ENCODE data around the gene DUSP1. TPM values are rescaled to one million over a fixed set of nuclear protein-coding genes. Genes with fewer than 3 reads are reported as not detected.

The DUSP1 gene
- total RNA-seq, 4 donors from 2014 or later = 222 to 415 (median 252) TPM

DNA sequence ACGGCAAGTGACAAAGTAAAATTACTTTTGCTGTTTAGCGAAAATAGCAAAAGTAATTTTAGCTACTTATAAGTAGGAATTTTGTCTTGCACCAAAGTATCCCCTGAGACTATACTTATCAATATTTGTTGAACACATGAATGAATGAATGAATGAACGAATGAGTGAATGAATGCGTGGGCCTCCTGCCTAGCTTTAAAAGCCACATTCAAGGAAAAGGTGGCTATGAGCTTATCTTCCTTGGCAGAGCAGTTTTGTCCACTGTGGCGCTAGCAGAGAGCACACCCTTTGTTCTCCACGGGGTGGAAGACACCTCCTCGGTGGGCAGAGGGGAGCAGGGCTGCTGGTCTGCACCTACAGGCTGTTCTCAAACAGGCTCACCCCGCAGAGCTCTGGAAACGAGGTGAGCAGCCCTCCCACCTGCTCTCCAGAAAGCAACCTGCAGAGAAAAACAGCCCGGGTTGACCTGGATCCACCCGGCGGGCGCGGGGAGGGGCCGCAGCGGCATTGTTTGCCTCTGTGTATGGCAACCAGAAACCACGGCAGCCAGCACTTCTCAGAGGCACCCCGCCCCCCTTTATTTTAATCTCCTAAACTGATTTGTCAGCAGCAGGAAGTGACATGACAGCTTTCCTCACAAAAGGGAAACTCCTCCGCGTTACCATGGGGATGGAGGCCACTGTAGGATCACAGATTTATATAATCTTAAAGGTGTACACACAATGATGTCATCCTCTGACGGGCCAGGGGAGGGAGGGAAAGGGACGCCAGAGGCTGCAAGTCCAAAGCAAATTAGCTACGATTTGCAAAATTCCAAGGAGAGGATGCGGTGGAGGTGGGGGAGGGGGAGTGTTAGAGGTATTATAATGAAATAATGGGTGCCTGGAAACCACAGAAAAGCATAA, 5.9 kb downstream of the DUSP1 start:
- Histone ChIP-seq H3K4me3 (peak overlapping the region; percentile 10 to 96 (median 77)), H3K4me1 (peaks cover 18 to 57% (median 21%) of the 10 kb centered on the region in 3 donors), H3K9me3 (no peaks in the 10 kb centered on the region), H3K27ac (peak overlapping the region; percentile 96 to 100 (median 99)), H3K27me3 (no peaks in the 10 kb centered on the region), H3K36me3 (peaks cover 0 to 30% (median 26%) of the 10 kb centered on the region in 3 donors)
- WGBS, 2 donors = 10 to 14% methylated on average over 17 to 18 of the region's 24 CpGs
- peak in 3 of 4 donors; percentile 12 to 54 (median 34) for TF ChIP-seq POLR2A (IDR thresholded peaks at IDR 0.05)
- TF ChIP-seq, protein P1, sequence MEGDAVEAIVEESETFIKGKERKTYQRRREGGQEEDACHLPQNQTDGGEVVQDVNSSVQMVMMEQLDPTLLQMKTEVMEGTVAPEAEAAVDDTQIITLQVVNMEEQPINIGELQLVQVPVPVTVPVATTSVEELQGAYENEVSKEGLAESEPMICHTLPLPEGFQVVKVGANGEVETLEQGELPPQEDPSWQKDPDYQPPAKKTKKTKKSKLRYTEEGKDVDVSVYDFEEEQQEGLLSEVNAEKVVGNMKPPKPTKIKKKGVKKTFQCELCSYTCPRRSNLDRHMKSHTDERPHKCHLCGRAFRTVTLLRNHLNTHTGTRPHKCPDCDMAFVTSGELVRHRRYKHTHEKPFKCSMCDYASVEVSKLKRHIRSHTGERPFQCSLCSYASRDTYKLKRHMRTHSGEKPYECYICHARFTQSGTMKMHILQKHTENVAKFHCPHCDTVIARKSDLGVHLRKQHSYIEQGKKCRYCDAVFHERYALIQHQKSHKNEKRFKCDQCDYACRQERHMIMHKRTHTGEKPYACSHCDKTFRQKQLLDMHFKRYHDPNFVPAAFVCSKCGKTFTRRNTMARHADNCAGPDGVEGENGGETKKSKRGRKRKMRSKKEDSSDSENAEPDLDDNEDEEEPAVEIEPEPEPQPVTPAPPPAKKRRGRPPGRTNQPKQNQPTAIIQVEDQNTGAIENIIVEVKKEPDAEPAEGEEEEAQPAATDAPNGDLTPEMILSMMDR (IDR thresholded peaks at IDR 0.05) = peak in 1 of 6 experiments; percentile 32
- intact Hi-C loops (cut with DNase I) = no loop called here
- DNase-seq = peak; percentile 93

- Histone ChIP-seq H3K27me3 (no peaks in the 10 kb centered on the region), H3K4me3 (no peak overlapping the region), H3K9me3 (no peaks in the 10 kb centered on the region), H3K36me3 (peaks cover 0 to 12% (median 6%) of the 10 kb centered on the region in 3 donors), H3K4me1 (peaks cover 21 to 46% (median 23%) of the 10 kb centered on the region in 3 donors), H3K27ac (peak overlapping the region in 1 of 4 donors; percentile 100)
- TF ChIP-seq POLR2A (IDR thresholded peaks at IDR 0.05) = no peak
- TF ChIP-seq, protein P1 (IDR thresholded peaks at IDR 0.05) = no peak
- WGBS, 2 donors = 92 to 95% methylated on average over 13 to 18 of the region's 21 CpGs
- DNase-seq = no peak
- intact Hi-C loops (cut with DNase I) = no loop called here
Measured at GRCh38 chr5:172763120-172763464, 7.9 kb downstream of the DUSP1 start.

GRCh38 chr5:172762214-172763119, 8.5 kb downstream of the DUSP1 start:
- DNase-seq = no peak
- no peaks in the 10 kb centered on the region for H3K9me3 ChIP-seq
- no peak overlapping the region for H3K4me3 ChIP-seq
- H3K4me1 ChIP-seq = peaks cover 17 to 46% (median 29%) of the 10 kb centered on the region in 3 donors
- WGBS, 2 donors = 93 to 94% methylated on average over 8 to 27 of the region's 37 CpGs
- H3K27me3 ChIP-seq = no peaks in the 10 kb centered on the region
- TF ChIP-seq POLR2A (IDR thresholded peaks at IDR 0.05) = no peak
- peaks cover 0 to 6% (median 0%) of the 10 kb centered on the region in 3 donors for H3K36me3 ChIP-seq
- intact Hi-C loops (cut with DNase I) = no loop called here
- H3K27ac ChIP-seq = no peak overlapping the region

GRCh38 chr5:172760959-172761358, 10.0 kb downstream of the DUSP1 start:
- TF ChIP-seq POLR2A (IDR thresholded peaks at IDR 0.05) = no peak
- TF ChIP-seq, protein P1 (IDR thresholded peaks at IDR 0.05) = no peak
- Histone ChIP-seq H3K36me3 (no peaks in the 10 kb centered on the region), H3K27me3 (no peaks in the 10 kb centered on the region), H3K4me1 (peaks cover 9 to 32% (median 25%) of the 10 kb centered on the region in 3 donors), H3K4me3 (no peak overlapping the region), H3K27ac (no peak overlapping the region), H3K9me3 (no peaks in the 10 kb centered on the region)
- 42 to 66% methylated on average over 2 of the region's 2 CpGs for WGBS, 2 donors
- no peak for DNase-seq
- intact Hi-C loops (cut with DNase I) = no loop called here

- H3K27me3 ChIP-seq = no peaks in the 10 kb centered on the region
- H3K9me3 ChIP-seq = no peaks in the 10 kb centered on the region
- DNase-seq = no peak
- no peak for TF ChIP-seq POLR2A (IDR thresholded peaks at IDR 0.05)
- TF ChIP-seq, protein P1 (IDR thresholded peaks at IDR 0.05) = no peak
- H3K36me3 ChIP-seq = no peaks in the 10 kb centered on the region
- intact Hi-C loops (cut with DNase I) = no loop called here
- no peak overlapping the region for H3K4me3 ChIP-seq
- WGBS, 2 donors = 84 to 87% methylated on average over 1 of the region's 1 CpG
- H3K27ac ChIP-seq = no peak overlapping the region
- peaks cover 4 to 24% (median 20%) of the 10 kb centered on the region in 3 donors for H3K4me1 ChIP-seq
Measured at GRCh38 chr5:172760136-172760535, 10.9 kb downstream of the DUSP1 start.

Data from esophagus squamous epithelium (tissue), 5 donors.